Effector memory CD4-positive, alpha-beta T cell (primary cell): ENCODE data around the gene RC3H1.

Experiments used
- DNase-seq, 3 donors: peaks; one replicate each; pipeline ENCODE4 v3.0.0-alpha.2; 2020
- H3K27ac ChIP-seq: 2 replicates; pipeline ENCODE4 v1.7.0; 2013; ENCODE audit warnings: mild to moderate bottlenecking, low read length, moderate library complexity; ENCODE audit not compliant: insufficient read depth, poor library complexity, severe bottlenecking
- H3K27me3 ChIP-seq: replicated peaks from 2 replicates; pipeline ENCODE4 v1.7.0; 2013; ENCODE audit warnings: mild to moderate bottlenecking, low read length; ENCODE audit not compliant: insufficient read depth, control insufficient read depth, poor library complexity, severe bottlenecking
- H3K36me3 ChIP-seq: 2 replicates; pipeline ENCODE4 v1.7.0; 2013; ENCODE audit warnings: mild to moderate bottlenecking, low read length, moderate library complexity; ENCODE audit not compliant: control insufficient read depth, insufficient read depth
- H3K4me1 ChIP-seq: 2 replicates; pipeline ENCODE4 v1.7.0; 2013; ENCODE audit warnings: low read length, mild to moderate bottlenecking; ENCODE audit not compliant: control insufficient read depth, insufficient read depth, poor library complexity, severe bottlenecking
- H3K4me3 ChIP-seq: 2 replicates; pipeline ENCODE4 v1.7.0; 2013; ENCODE audit warnings: low read length, low read depth, mild to moderate bottlenecking; ENCODE audit not compliant: insufficient read depth, poor library complexity, severe bottlenecking
- H3K9me3 ChIP-seq: 2 replicates; pipeline ENCODE4 v1.7.0; 2013; ENCODE audit warnings: mild to moderate bottlenecking, low read length, moderate library complexity; ENCODE audit not compliant: control insufficient read depth

Gene RC3H1

GRCh38 chr1:173920861-173921260 is 101.3 kb downstream of the RC3H1 start:
- Histone ChIP-seq H3K27ac (no peak overlapping the region), H3K4me3 (no peak overlapping the region), H3K36me3 (no peaks in the 10 kb centered on the region), H3K27me3 (no peaks in the 10 kb centered on the region), H3K9me3 (no peaks in the 10 kb centered on the region), H3K4me1 (no peaks in the 10 kb centered on the region)
- DNase-seq = no peak

- DNase-seq = no peak
- H3K27ac ChIP-seq = no peak overlapping the region
- H3K4me3 ChIP-seq = no peak overlapping the region
- H3K4me1 ChIP-seq = no peaks in the 10 kb centered on the region
- H3K36me3 ChIP-seq = no peaks in the 10 kb centered on the region
- no peaks in the 10 kb centered on the region for H3K9me3 ChIP-seq
- no peaks in the 10 kb centered on the region for H3K27me3 ChIP-seq
Observed at GRCh38 chr1:173917635-173918493, 104.3 kb downstream of the RC3H1 start.

- Histone ChIP-seq H3K27ac (no peak within 1 kb of the TSS), H3K36me3 (no peaks in the 10 kb centered on the region), H3K9me3 (no peaks in the 10 kb centered on the region), H3K4me1 (no peaks in the 10 kb centered on the region), H3K27me3 (no peaks in the 10 kb centered on the region), H3K4me3 (no peak within 1 kb of the TSS)
- DNase-seq = no peak
Observed at GRCh38 chr1:173917149-173917548, 105.0 kb downstream of the RC3H1 start, which contains the start of gene SERPINC1. TSS of gene SERPINC1 (minus strand) at chr1:173917327. CDS start at chr1:173917259, 68 bp downstream.

DNA sequence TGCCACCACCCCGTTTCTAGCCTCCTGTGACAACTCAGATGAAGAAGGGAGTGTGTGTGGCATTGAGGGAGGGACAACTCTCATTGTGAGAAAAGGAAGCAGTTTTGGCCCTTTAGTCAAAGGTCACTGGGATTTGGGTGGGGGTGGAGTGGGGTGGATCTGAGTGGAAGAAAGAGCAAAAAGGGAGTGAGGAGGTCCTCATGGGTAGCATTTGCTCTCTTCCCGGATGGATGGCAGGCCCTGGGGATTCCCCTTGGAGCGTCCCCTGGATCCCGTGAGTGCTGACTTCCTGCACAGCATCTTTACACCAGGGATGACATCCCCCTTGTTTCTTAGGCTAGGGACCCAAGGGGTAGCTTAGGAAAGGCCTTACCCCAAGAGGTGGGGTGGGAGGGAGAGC is 105.5 kb downstream of the RC3H1 start:
- H3K36me3 ChIP-seq = no peaks in the 10 kb centered on the region
- DNase-seq = no peak
- H3K4me3 ChIP-seq = no peak overlapping the region
- no peak overlapping the region for H3K27ac ChIP-seq
- no peaks in the 10 kb centered on the region for H3K9me3 ChIP-seq
- H3K4me1 ChIP-seq = no peaks in the 10 kb centered on the region
- H3K27me3 ChIP-seq = no peaks in the 10 kb centered on the region

- Histone ChIP-seq H3K27ac (no peak overlapping the region), H3K4me3 (no peak overlapping the region), H3K9me3 (no peaks in the 10 kb centered on the region), H3K36me3 (no peaks in the 10 kb centered on the region), H3K27me3 (no peaks in the 10 kb centered on the region), H3K4me1 (no peaks in the 10 kb centered on the region)
- no peak for DNase-seq
Observed at GRCh38 chr1:173915596-173915995, 106.6 kb downstream of the RC3H1 start.

DNA sequence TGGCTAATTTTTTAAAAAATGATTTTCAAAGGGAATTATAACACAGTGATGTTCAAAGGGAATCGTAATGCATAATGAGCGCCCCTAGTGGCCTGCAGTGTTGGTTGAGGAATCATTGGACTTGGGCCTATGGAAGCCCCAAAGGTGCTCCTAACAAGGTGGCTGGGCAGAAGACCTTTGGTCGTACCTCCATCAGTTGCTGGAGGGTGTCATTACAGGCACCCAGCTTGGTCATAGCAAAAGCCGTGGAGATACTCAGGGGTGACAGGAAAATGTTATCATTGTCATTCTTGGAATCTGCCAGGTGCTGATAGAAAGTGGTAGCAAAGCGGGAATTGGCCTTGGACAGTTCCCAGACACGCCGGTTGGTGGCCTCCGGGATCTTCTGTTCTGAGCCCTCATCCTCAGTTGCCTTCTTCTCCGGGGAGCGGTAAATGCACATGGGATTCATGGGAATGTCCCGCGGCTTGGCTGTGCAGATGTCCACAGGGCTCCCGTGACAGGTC is 107.7 kb downstream of the RC3H1 start:
- Histone ChIP-seq H3K4me3 (no peak overlapping the region), H3K27ac (no peak overlapping the region), H3K9me3 (no peaks in the 10 kb centered on the region), H3K27me3 (no peaks in the 10 kb centered on the region), H3K36me3 (no peaks in the 10 kb centered on the region), H3K4me1 (no peaks in the 10 kb centered on the region)
- DNase-seq = peak in 2 of 3 donors; percentile 3 to 6

GRCh38 chr1:173913111-173913510 is 109.0 kb downstream of the RC3H1 start:
- no peaks in the 10 kb centered on the region for H3K27me3 ChIP-seq
- H3K36me3 ChIP-seq = no peaks in the 10 kb centered on the region
- no peaks in the 10 kb centered on the region for H3K4me1 ChIP-seq
- no peak overlapping the region for H3K4me3 ChIP-seq
- H3K9me3 ChIP-seq = no peaks in the 10 kb centered on the region
- DNase-seq = no peak
- no peak overlapping the region for H3K27ac ChIP-seq

DNA sequence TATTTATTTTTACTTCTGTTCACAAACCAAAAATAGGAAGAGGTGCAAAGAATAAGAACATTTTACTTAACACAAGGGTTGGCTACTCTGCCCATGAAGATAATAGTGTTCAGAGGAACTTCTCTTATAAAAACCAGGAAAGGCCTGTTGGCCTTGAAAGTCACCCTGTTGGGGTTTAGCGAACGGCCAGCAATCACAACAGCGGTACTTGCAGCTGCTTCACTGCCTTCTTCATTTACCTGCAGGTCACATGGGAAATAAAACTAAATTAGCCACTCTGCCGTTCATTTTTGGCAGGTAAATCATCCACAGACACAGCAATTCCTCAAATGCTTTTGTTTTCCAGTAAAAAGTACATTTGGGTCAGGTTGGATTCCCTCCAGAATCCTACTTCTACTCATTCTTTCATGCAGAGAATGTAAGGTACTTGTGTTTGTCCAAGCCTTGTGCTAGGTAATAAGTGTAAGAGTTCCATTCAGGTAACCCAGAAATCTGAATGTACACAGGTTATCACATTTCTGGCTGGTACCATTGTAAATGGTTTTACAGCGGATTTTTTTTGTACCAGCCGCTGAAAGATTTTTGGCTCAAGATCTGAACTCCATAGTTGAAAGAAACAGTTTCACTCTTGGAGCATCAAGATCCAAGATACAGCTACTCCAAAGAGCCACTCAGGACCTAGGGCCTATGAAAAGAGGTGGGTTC is 118.2 kb downstream of the RC3H1 start:
- Histone ChIP-seq H3K27ac (no peak overlapping the region), H3K4me3 (no peak overlapping the region), H3K36me3 (no peaks in the 10 kb centered on the region), H3K9me3 (no peaks in the 10 kb centered on the region), H3K4me1 (no peaks in the 10 kb centered on the region), H3K27me3 (no peaks in the 10 kb centered on the region)
- DNase-seq = no peak

DNA sequence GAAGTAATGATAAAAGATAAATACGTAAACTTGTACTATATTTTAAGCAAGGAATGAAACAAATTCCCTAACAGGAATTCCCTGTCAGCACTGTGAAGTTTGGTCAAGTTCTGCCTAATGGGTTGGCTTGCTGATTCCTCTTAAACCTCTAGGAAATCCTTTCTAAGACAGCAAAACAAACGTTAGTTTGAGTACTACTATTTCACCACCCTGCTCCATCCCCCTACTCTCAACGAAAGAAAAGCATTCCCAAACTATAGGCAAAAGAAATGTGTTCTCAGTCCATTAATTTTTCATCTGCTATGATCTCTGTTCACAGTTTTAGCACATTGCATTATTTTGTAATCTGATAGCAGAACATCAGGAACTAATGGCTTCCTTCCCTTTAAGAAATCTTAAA is 121.2 kb downstream of the RC3H1 start:
- DNase-seq = no peak
- Histone ChIP-seq H3K4me3 (no peak overlapping the region), H3K4me1 (no peaks in the 10 kb centered on the region), H3K27ac (no peak overlapping the region), H3K9me3 (no peaks in the 10 kb centered on the region), H3K36me3 (no peaks in the 10 kb centered on the region), H3K27me3 (no peaks in the 10 kb centered on the region)

- no peaks in the 10 kb centered on the region for H3K27me3 ChIP-seq
- no peaks in the 10 kb centered on the region for H3K9me3 ChIP-seq
- H3K4me3 ChIP-seq = no peak overlapping the region
- H3K4me1 ChIP-seq = no peaks in the 10 kb centered on the region
- no peak for DNase-seq
- no peak overlapping the region for H3K27ac ChIP-seq
- no peaks in the 10 kb centered on the region for H3K36me3 ChIP-seq
Observed at GRCh38 chr1:173900427-173900826, 121.7 kb downstream of the RC3H1 start.
